B cell (primary cell): ENCODE results near the gene ODC1. TPM values are rescaled to one million over a fixed set of nuclear protein-coding genes. Genes with fewer than 3 reads are reported as not detected.
A peak's percentile ranks its signal among the peaks of the same experiment; 100 is the strongest.

Experiments used
- ATAC-seq: fragments of 200-7000 bp; cut with Tn5 transposase; one replicate; pipeline ENCODE4 v1.10.0; 2021; ENCODE audit warnings: low read depth, mild to moderate bottlenecking, moderate number of reproducible peaks, moderate library complexity
- CTCF ChIA-PET: fragments of 350-600 bp; sonication (Branson Sonifier 250); formaldehyde crosslinking; loops from one replicate; lab custom pipeline; 2021; ENCODE audit warnings: antibody characterized with exemption, inconsistent platforms; lab: Charles Lee
- POLR2A ChIA-PET: fragments of 350-600 bp; sonication (Branson Sonifier 250); formaldehyde crosslinking; loops from one replicate; lab custom pipeline; 2021; ENCODE audit warnings: antibody characterized with exemption; lab: Charles Lee
- DNase-seq: peaks from one replicate; pipeline ENCODE4 v3.0.0; 2013
- H2AFZ ChIP-seq: 2 replicates; pipeline ENCODE4 v1.6.1; 2012; ENCODE audit warnings: mild to moderate bottlenecking, low read depth, low read length; ENCODE audit not compliant: insufficient read depth, poor library complexity, severe bottlenecking
- H3K27ac ChIP-seq, 2 donors: 1 replicate in 1 of 2; 2 replicates in 1 of 2; pipeline ENCODE4 v1.5.1; 2012 to 2013; ENCODE audit warnings: low read length in 2 of 2, mild to moderate bottlenecking in 2 of 2, moderate library complexity in 1 of 2
- H3K27me3 ChIP-seq, 4 experiments: fragments of 200-600 bp in 1 of 4; sonication (generic) in 1 of 4; replicated peaks in 1 of 4; 1 replicate in 2 of 4; 2 replicates in 2 of 4; pipeline versions ENCODE4 v1.6.1 to v1.7.0; 2013 to 2016; ENCODE audit warnings: low read length in 3 of 4, mild to moderate bottlenecking in 2 of 4, mixed read lengths in 1 of 4, moderate library complexity in 1 of 4; ENCODE audit not compliant: insufficient read depth in 4 of 4, control insufficient read depth in 3 of 4; ENCODE audit errors: control extremely low read depth in 1 of 4
- H3K36me3 ChIP-seq, 2 experiments: replicated peaks in 1 of 2; 1 replicate in 1 of 2; 2 replicates in 1 of 2; pipeline versions ENCODE4 v1.6.1 to v1.7.1; 2013; ENCODE audit warnings: low read length in 1 of 2; ENCODE audit not compliant: insufficient read depth in 2 of 2, control insufficient read depth in 1 of 2; ENCODE audit errors: control extremely low read depth in 1 of 2, extremely low read depth in 1 of 2
- H3K4me1 ChIP-seq, 2 donors: fragments of 200-600 bp in 1 of 2; sonication (generic) in 1 of 2; 1 replicate in 1 of 2; 2 replicates in 1 of 2; pipeline versions ENCODE4 v1.5.1 to v1.6.1; 2013 to 2017; ENCODE audit warnings: low read length in 2 of 2; ENCODE audit not compliant: control insufficient read depth in 2 of 2, insufficient read depth in 2 of 2
- H3K4me2 ChIP-seq: replicated peaks from 2 replicates; pipeline ENCODE3; 2012; ENCODE audit warnings: mild to moderate bottlenecking, low read depth, low read length; ENCODE audit not compliant: poor library complexity, severe bottlenecking
- H3K4me3 ChIP-seq, 5 experiments: fragments of 200-600 bp in 1 of 5; sonication (generic) in 1 of 5; 1 replicate in 3 of 5; 2 replicates in 2 of 5; pipeline versions ENCODE4 v1.5.1 to v1.7.0; 2011 to 2016; ENCODE audit warnings: low read length in 4 of 5, mild to moderate bottlenecking in 4 of 5, low read depth in 2 of 5, control low read depth in 1 of 5, moderate library complexity in 1 of 5; ENCODE audit not compliant: insufficient read depth in 1 of 5; ENCODE audit errors: control extremely low read depth in 1 of 5, extremely low read depth in 1 of 5
- H3K79me2 ChIP-seq: fragments of 200-600 bp; sonication (generic); one replicate; pipeline ENCODE4 v1.6.0; 2016; ENCODE audit warnings: low read length; ENCODE audit not compliant: control insufficient read depth, insufficient read depth
- H3K9ac ChIP-seq: fragments of 200-600 bp; sonication (generic); 2 replicates; pipeline ENCODE4 v1.6.1; 2017; ENCODE audit warnings: mild to moderate bottlenecking, low read length, moderate library complexity
- H3K9me3 ChIP-seq, 3 donors: one replicate each; pipeline versions ENCODE4 v1.6.1 to v1.7.1; 2013; ENCODE audit warnings: low read length in 2 of 3; ENCODE audit not compliant: control insufficient read depth in 2 of 3, insufficient read depth in 1 of 3; ENCODE audit errors: control extremely low read depth in 1 of 3
- H4K20me1 ChIP-seq: 2 replicates; pipeline ENCODE4 v1.6.0; 2012; ENCODE audit warnings: mild to moderate bottlenecking, low read length; ENCODE audit not compliant: insufficient read depth, control insufficient read depth, poor library complexity, severe bottlenecking
- H3K27ac Mint-ChIP-seq: one replicate; pipeline ENCODE4 v1.8.0; 2021; ENCODE audit warnings: mixed read lengths
- H3K27me3 Mint-ChIP-seq: one replicate; pipeline ENCODE4 v1.8.0; 2021; ENCODE audit warnings: mixed read lengths
- H3K4me1 Mint-ChIP-seq: one replicate; pipeline ENCODE4 v1.8.0; 2021; ENCODE audit warnings: mixed read lengths
- H3K4me3 Mint-ChIP-seq: one replicate; pipeline ENCODE4 v1.8.0; 2021; ENCODE audit warnings: mixed read lengths
- H3K9me3 Mint-ChIP-seq: one replicate; pipeline ENCODE4 v1.8.0; 2022; ENCODE audit warnings: mixed read lengths; ENCODE audit not compliant: insufficient read depth
- EZH2 ChIP-seq: IDR thresholded peaks from 2 replicates; pipeline ENCODE4 v1.6.1; 2012; ENCODE audit warnings: borderline replicate concordance, low read depth, mild to moderate bottlenecking, moderate library complexity, low read length; ENCODE audit not compliant: insufficient read depth, poor library complexity, severe bottlenecking
- WGBS: methylation state at CpG from one replicate; pipeline ENCODE4 v1.1.5; 2013; ENCODE audit warnings: missing lambda C conversion rate; ENCODE audit not compliant: insufficient coverage; 5-methylcytosine and 5-hydroxymethylcytosine counted together
- intact Hi-C: fragments of 100-400 bp; cut with micrococcal nuclease; formaldehyde crosslinking; loops from one replicate; pipeline ENCODE4 v1.10.0; 2022
- polyA minus RNA-seq: library from RNA; depleted of rRNA, polyadenylated mRNA; stranded (reverse); fragments of >200 nt; gene quantifications from 2 replicates; pipeline ENCODE4 v1.2.3, GENCODE V29; 2012
- polyA plus RNA-seq: library from polyadenylated mRNA; depleted of rRNA; stranded (reverse); fragments of >200 nt; gene quantifications from 2 replicates; pipeline ENCODE4 v1.2.3, GENCODE V29; 2012
- total RNA-seq, 2 donors: library from RNA; stranded (reverse); fragments of 120-200 nt in 1 of 2; gene quantifications; 1 replicate in 1 of 2; 2 replicates in 1 of 2; pipeline versions ENCODE4 v1.2.3 to v1.2.4, GENCODE V29; 2013 to 2022
- TF ChIP-seq, protein P1 (sequence below): fragments of 200-600 bp; IDR thresholded peaks from one replicate; pipeline ENCODE4 v1.8.0; 2022; ENCODE audit warnings: antibody characterized with exemption, mild to moderate bottlenecking

Gene ODC1
- total RNA-seq (88.7 and 92.1 TPM in 2 replicates), polyA plus RNA-seq (171 and 234 TPM in 2 replicates), polyA minus RNA-seq (125 and 136 TPM in 2 replicates)
- 196 TPM for total RNA-seq (2013)

DNA sequence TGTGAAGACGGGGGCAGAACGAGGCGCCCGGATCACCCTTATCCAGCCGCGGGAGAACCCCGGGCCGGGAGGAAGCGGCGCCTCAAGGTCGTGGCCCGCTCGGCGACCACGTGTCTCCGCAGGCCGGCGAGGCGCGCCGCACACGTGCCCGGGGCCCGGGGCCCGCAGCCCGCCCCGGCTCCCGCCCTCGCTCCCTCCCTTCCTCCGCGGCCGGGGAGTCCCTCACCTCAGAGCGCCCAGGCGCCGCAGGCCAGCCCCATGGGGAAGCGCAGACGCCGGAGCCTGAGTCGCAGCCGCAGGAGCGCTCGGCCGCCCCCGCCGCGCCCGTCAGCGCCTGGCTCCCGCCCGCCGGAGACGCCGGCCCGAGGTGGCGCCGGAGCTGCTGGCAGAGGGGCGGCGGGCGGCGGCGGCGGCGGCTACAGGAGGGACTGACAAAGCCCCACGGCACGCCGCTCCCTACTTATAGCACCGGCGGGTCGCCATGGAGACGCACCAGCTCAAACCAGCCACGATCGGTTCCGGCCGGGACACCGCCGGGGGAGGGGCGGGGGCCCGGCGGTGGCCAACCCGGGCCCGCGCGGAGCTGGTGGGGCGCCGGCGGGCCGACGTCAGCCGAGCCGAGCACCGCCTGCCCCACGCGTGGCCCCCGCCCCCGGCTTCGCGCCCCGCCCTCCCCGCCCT lies at the start of gene ODC1:
Gene ODC1, minus strand, starts transcription at position 433 of the 681 bp plus-strand sequence. CDS start 3,295 bp downstream, outside the sequence.
- H4K20me1 ChIP-seq: peaks cover 42% of the 10 kb centered on the region
- H3K9me3 Mint-ChIP-seq: no peaks in the 10 kb centered on the region
- peak within 1 kb of the TSS; percentile 85 for H3K27ac Mint-ChIP-seq
- DNase-seq (peak; percentile 98), ATAC-seq (peak; percentile 80)
- ChIA-PET CTCF (interaction anchor here (0.7 to 6.9 kb wide), 11 partner anchors 9 to 464 kb away, joined by 3 to 95 read pairs (median 4); partner anchors contain the start of genes HPCAL1, KLF11 and RRM2), POLR2A (interaction anchor here (0.6 to 4.2 kb wide), 9 partner anchors 9 to 146 kb away, joined by 3 to 34 read pairs (median 3); partner anchors contain the start of gene HPCAL1)
- peak within 1 kb of the TSS; percentile 94 to 97 for H3K27ac ChIP-seq
- H3K9me3 ChIP-seq: peaks cover 0 to 5% (median 0%) of the 10 kb centered on the region in 3 donors
- H3K36me3 ChIP-seq: peaks cover 6 to 19% of the 10 kb centered on the region in 2 experiments
- H3K4me1 Mint-ChIP-seq: peaks cover 40% of the 10 kb centered on the region
- peaks cover 46% of the 10 kb centered on the region for H3K79me2 ChIP-seq
- peaks cover 44 to 57% of the 10 kb centered on the region in 2 donors for H3K4me1 ChIP-seq
- under 1% methylated on average over 99 of the region's 99 CpGs for WGBS
- H3K4me3 Mint-ChIP-seq: peak within 1 kb of the TSS; percentile 91
- TF ChIP-seq EZH2: no peak
- TF ChIP-seq, protein P1, sequence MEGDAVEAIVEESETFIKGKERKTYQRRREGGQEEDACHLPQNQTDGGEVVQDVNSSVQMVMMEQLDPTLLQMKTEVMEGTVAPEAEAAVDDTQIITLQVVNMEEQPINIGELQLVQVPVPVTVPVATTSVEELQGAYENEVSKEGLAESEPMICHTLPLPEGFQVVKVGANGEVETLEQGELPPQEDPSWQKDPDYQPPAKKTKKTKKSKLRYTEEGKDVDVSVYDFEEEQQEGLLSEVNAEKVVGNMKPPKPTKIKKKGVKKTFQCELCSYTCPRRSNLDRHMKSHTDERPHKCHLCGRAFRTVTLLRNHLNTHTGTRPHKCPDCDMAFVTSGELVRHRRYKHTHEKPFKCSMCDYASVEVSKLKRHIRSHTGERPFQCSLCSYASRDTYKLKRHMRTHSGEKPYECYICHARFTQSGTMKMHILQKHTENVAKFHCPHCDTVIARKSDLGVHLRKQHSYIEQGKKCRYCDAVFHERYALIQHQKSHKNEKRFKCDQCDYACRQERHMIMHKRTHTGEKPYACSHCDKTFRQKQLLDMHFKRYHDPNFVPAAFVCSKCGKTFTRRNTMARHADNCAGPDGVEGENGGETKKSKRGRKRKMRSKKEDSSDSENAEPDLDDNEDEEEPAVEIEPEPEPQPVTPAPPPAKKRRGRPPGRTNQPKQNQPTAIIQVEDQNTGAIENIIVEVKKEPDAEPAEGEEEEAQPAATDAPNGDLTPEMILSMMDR: no peak
- H3K4me2 ChIP-seq: peak within 1 kb of the TSS; percentile 86
- no peaks in the 10 kb centered on the region for H3K27me3 Mint-ChIP-seq
- intact Hi-C loops: loop anchor here (1.0 to 10.0 kb wide), 12 partner anchors 45 to 1307 kb away; partner anchors contain the start of genes ADAM17, CPSF3, ITGB1BP1 and KLF11
- peak within 1 kb of the TSS; percentile 78 for H3K9ac ChIP-seq
- H2AFZ ChIP-seq: peak within 1 kb of the TSS; percentile 79
- H3K4me3 ChIP-seq: peak within 1 kb of the TSS; percentile 58 to 87 (median 63)
- no peaks in the 10 kb centered on the region for H3K27me3 ChIP-seq
